SK-N-SH treated with all-trans-retinoic acid at 6 μM for 48 hours (cell line): Measurements from ENCODE around the gene TMEM183A.

Source experiments
- ATAC-seq: fragments of 200-7000 bp; cut with Tn5 transposase; 3 replicates; pipeline ENCODE4 v1.9.1; 2020; ENCODE audit warnings: mild to moderate bottlenecking, moderate library complexity
- ARNTL ChIP-seq: fragments of 450-650 bp; formaldehyde crosslinking; IDR thresholded peaks from 2 replicates; pipeline ENCODE4 v1.5.0; 2020; ENCODE audit warnings: low read depth, mild to moderate bottlenecking, moderate library complexity, borderline replicate concordance
- CREB5 ChIP-seq: fragments of 250-450 bp; sonication (Bioruptor Pico); IDR thresholded peaks from 2 replicates; pipeline ENCODE4 v1.5.1; 2020; ENCODE audit warnings: low read depth, mild to moderate bottlenecking, moderate library complexity
- CSDC2 ChIP-seq: fragments of 250-450 bp; sonication (Bioruptor Pico); IDR thresholded peaks from 2 replicates; pipeline ENCODE4 v1.5.0; 2020; ENCODE audit warnings: mild to moderate bottlenecking, moderate library complexity
- ESRRG ChIP-seq: fragments of 250-450 bp; sonication (Bioruptor Pico); IDR thresholded peaks from 2 replicates; pipeline ENCODE4 v1.6.1; 2021; ENCODE audit warnings: mild to moderate bottlenecking
- ISL1 ChIP-seq: fragments of 250-450 bp; sonication (Bioruptor Pico); IDR thresholded peaks from 2 replicates; pipeline ENCODE4 v2.1.2; 2022; ENCODE audit warnings: mild to moderate bottlenecking, moderate library complexity
- OSR1 ChIP-seq: fragments of 250-450 bp; sonication (Bioruptor Pico); IDR thresholded peaks from 2 replicates; pipeline ENCODE4 v1.8.0; 2022; ENCODE audit warnings: moderate library complexity, mild to moderate bottlenecking, inconsistent platforms
- POU6F1 ChIP-seq: fragments of 250-450 bp; sonication (Bioruptor Pico); IDR thresholded peaks from 2 replicates; pipeline ENCODE4 v1.8.0; 2021; ENCODE audit warnings: low read depth, mild to moderate bottlenecking, moderate library complexity, borderline replicate concordance
- PPARA ChIP-seq: fragments of 250-450 bp; sonication (Bioruptor Pico); IDR thresholded peaks from 2 replicates; pipeline ENCODE4 v1.5.0; 2020; ENCODE audit warnings: mild to moderate bottlenecking, borderline replicate concordance
- RARB ChIP-seq: fragments of 250-450 bp; sonication (Bioruptor Pico); IDR thresholded peaks from 2 replicates; pipeline ENCODE4 v1.8.0; 2021; ENCODE audit warnings: mild to moderate bottlenecking, moderate library complexity
- SNAI2 ChIP-seq: fragments of 250-450 bp; sonication (Bioruptor Pico); IDR thresholded peaks from 2 replicates; pipeline ENCODE4 v1.5.0; 2020; ENCODE audit warnings: mild to moderate bottlenecking, moderate library complexity
- TCF4 ChIP-seq: fragments of 250-450 bp; sonication (Bioruptor Pico); IDR thresholded peaks from 2 replicates; pipeline ENCODE4 v1.8.0; 2021; ENCODE audit warnings: mild to moderate bottlenecking, moderate library complexity, borderline replicate concordance
- TOX ChIP-seq: fragments of 250-450 bp; sonication (Bioruptor Pico); IDR thresholded peaks from 2 replicates; pipeline ENCODE4 v1.8.0; 2021; ENCODE audit warnings: mild to moderate bottlenecking, moderate library complexity, borderline replicate concordance
- ZC3H10 ChIP-seq: fragments of 250-450 bp; sonication (Bioruptor Pico); IDR thresholded peaks from 2 replicates; pipeline ENCODE4 v1.5.1; 2021; ENCODE audit warnings: mild to moderate bottlenecking, moderate library complexity
- ZFP3 ChIP-seq: fragments of 250-450 bp; sonication (Bioruptor Pico); IDR thresholded peaks from 2 replicates; pipeline ENCODE4 v1.5.0; 2020; ENCODE audit warnings: mild to moderate bottlenecking, moderate library complexity
- ZFP30 ChIP-seq: fragments of 450-650 bp; formaldehyde crosslinking; IDR thresholded peaks from 2 replicates; pipeline ENCODE4 v1.5.0; 2022; ENCODE audit warnings: mild to moderate bottlenecking, moderate library complexity
- ZNF565 ChIP-seq: fragments of 450-650 bp; formaldehyde crosslinking; conservative IDR thresholded peaks from 2 replicates; pipeline ENCODE4 v1.5.0; 2020; ENCODE audit warnings: low read depth, mild to moderate bottlenecking, moderate library complexity
- ZNF8 ChIP-seq: fragments of 450-650 bp; formaldehyde crosslinking; IDR thresholded peaks from 2 replicates; pipeline ENCODE4 v1.5.0; 2020; ENCODE audit warnings: mild to moderate bottlenecking, moderate library complexity
- TF ChIP-seq, protein P1 (sequence below): fragments of 250-450 bp; sonication (Bioruptor Pico); IDR thresholded peaks from 2 replicates; pipeline ENCODE4 v1.5.0; 2020; ENCODE audit warnings: mild to moderate bottlenecking, moderate library complexity
- TF ChIP-seq, protein P2 (sequence below): fragments of 250-450 bp; sonication (Bioruptor Pico); IDR thresholded peaks from 2 replicates; pipeline ENCODE4 v1.5.1; 2021; ENCODE audit warnings: mild to moderate bottlenecking, moderate library complexity
- TF ChIP-seq, protein P3 (sequence below): fragments of 250-450 bp; sonication (Bioruptor Pico); IDR thresholded peaks from 2 replicates; pipeline ENCODE4 v1.8.0; 2020; ENCODE audit warnings: mild to moderate bottlenecking, moderate library complexity, borderline replicate concordance

The TMEM183A gene

DNA sequence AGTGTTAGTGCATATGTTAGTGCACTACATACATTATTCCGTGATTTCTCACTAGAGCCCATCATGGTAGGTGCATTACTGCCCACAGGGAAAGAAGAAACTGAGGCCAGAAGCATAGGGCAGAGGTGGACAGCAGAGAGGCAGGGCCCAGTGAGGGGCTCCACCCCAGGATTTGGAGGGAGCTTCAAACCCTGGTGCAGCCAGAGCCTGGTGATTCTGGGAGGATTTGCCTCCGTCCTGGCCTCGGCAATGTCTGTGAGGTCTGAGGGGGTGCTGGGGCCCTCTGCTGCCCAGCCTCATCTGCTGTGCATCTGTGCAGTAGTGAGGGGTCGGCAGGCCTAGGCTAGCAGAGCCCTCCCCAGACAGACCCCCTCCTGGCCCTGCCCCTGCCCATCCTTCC, 41.9 kb downstream of the TMEM183A start:
- no peak for TF ChIP-seq ESRRG (CRISPR knock-in tag)
- no peak for TF ChIP-seq ZFP3
- TF ChIP-seq PPARA = no peak
- no peak for TF ChIP-seq ISL1 (CRISPR knock-in tag)
- no peak for ATAC-seq

GRCh38 chr1:203049576-203050180, 42.5 kb downstream of the TMEM183A start:
- ATAC-seq = no peak
- no peak for TF ChIP-seq ZC3H10 (CRISPR knock-in tag)
- TF ChIP-seq ESRRG (CRISPR knock-in tag) = no peak
- no peak for TF ChIP-seq ARNTL (CRISPR knock-in tag)
- TF ChIP-seq POU6F1 (CRISPR knock-in tag) = no peak
- no peak for TF ChIP-seq ZFP30 (CRISPR knock-in tag)
- no peak for TF ChIP-seq TCF4 (CRISPR knock-in tag)
- TF ChIP-seq CREB5 (CRISPR knock-in tag) = no peak
- no peak for TF ChIP-seq ISL1 (CRISPR knock-in tag)
- no peak for TF ChIP-seq ZNF565 (CRISPR knock-in tag)
- TF ChIP-seq, protein P1, sequence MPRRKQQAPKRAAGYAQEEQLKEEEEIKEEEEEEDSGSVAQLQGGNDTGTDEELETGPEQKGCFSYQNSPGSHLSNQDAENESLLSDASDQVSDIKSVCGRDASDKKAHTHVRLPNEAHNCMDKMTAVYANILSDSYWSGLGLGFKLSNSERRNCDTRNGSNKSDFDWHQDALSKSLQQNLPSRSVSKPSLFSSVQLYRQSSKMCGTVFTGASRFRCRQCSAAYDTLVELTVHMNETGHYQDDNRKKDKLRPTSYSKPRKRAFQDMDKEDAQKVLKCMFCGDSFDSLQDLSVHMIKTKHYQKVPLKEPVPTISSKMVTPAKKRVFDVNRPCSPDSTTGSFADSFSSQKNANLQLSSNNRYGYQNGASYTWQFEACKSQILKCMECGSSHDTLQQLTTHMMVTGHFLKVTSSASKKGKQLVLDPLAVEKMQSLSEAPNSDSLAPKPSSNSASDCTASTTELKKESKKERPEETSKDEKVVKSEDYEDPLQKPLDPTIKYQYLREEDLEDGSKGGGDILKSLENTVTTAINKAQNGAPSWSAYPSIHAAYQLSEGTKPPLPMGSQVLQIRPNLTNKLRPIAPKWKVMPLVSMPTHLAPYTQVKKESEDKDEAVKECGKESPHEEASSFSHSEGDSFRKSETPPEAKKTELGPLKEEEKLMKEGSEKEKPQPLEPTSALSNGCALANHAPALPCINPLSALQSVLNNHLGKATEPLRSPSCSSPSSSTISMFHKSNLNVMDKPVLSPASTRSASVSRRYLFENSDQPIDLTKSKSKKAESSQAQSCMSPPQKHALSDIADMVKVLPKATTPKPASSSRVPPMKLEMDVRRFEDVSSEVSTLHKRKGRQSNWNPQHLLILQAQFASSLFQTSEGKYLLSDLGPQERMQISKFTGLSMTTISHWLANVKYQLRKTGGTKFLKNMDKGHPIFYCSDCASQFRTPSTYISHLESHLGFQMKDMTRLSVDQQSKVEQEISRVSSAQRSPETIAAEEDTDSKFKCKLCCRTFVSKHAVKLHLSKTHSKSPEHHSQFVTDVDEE (CRISPR knock-in tag) = no peak

GRCh38 chr1:203050826-203051225, 43.7 kb downstream of the TMEM183A start:
- no peak for ATAC-seq
- TF ChIP-seq SNAI2 (CRISPR knock-in tag) (no peak), TCF4 (CRISPR knock-in tag) (no peak), ZFP3 (no peak), POU6F1 (CRISPR knock-in tag) (no peak), ISL1 (CRISPR knock-in tag) (no peak)

GRCh38 chr1:203051841-203052324, 44.7 kb downstream of the TMEM183A start:
- no peak for TF ChIP-seq RARB (CRISPR knock-in tag)
- no peak for TF ChIP-seq TOX (CRISPR knock-in tag)
- TF ChIP-seq PPARA = no peak
- TF ChIP-seq CSDC2 (CRISPR knock-in tag) = no peak
- no peak for TF ChIP-seq ZNF8
- no peak; the same call in 1 of the 2 replicates for TF ChIP-seq TCF4 (CRISPR knock-in tag)
- TF ChIP-seq, protein P2, sequence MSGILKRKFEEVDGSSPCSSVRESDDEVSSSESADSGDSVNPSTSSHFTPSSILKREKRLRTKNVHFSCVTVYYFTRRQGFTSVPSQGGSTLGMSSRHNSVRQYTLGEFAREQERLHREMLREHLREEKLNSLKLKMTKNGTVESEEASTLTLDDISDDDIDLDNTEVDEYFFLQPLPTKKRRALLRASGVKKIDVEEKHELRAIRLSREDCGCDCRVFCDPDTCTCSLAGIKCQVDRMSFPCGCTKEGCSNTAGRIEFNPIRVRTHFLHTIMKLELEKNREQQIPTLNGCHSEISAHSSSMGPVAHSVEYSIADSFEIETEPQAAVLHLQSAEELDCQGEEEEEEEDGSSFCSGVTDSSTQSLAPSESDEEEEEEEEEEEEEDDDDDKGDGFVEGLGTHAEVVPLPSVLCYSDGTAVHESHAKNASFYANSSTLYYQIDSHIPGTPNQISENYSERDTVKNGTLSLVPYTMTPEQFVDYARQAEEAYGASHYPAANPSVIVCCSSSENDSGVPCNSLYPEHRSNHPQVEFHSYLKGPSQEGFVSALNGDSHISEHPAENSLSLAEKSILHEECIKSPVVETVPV (CRISPR knock-in tag) = no peak
- TF ChIP-seq, protein P3, sequence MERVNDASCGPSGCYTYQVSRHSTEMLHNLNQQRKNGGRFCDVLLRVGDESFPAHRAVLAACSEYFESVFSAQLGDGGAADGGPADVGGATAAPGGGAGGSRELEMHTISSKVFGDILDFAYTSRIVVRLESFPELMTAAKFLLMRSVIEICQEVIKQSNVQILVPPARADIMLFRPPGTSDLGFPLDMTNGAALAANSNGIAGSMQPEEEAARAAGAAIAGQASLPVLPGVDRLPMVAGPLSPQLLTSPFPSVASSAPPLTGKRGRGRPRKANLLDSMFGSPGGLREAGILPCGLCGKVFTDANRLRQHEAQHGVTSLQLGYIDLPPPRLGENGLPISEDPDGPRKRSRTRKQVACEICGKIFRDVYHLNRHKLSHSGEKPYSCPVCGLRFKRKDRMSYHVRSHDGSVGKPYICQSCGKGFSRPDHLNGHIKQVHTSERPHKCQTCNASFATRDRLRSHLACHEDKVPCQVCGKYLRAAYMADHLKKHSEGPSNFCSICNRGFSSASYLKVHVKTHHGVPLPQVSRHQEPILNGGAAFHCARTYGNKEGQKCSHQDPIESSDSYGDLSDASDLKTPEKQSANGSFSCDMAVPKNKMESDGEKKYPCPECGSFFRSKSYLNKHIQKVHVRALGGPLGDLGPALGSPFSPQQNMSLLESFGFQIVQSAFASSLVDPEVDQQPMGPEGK (CRISPR knock-in tag) = no peak
- no peak for TF ChIP-seq OSR1 (CRISPR knock-in tag)
- no peak for TF ChIP-seq ISL1 (CRISPR knock-in tag)
- TF ChIP-seq ZFP30 (CRISPR knock-in tag) = no peak
- TF ChIP-seq SNAI2 (CRISPR knock-in tag) = no peak
- ATAC-seq = no peak
